ENCODE measurements around the gene RNU6-9.

GRCh38 chr19:901216-902092 lies 8.2 kb downstream of the RNU6-9 start:
- TF ChIP-seq, protein P1, sequence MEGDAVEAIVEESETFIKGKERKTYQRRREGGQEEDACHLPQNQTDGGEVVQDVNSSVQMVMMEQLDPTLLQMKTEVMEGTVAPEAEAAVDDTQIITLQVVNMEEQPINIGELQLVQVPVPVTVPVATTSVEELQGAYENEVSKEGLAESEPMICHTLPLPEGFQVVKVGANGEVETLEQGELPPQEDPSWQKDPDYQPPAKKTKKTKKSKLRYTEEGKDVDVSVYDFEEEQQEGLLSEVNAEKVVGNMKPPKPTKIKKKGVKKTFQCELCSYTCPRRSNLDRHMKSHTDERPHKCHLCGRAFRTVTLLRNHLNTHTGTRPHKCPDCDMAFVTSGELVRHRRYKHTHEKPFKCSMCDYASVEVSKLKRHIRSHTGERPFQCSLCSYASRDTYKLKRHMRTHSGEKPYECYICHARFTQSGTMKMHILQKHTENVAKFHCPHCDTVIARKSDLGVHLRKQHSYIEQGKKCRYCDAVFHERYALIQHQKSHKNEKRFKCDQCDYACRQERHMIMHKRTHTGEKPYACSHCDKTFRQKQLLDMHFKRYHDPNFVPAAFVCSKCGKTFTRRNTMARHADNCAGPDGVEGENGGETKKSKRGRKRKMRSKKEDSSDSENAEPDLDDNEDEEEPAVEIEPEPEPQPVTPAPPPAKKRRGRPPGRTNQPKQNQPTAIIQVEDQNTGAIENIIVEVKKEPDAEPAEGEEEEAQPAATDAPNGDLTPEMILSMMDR (IDR thresholded peaks at IDR 0.05; ENCODE audit: borderline replicate concordance, extremely low read depth, low read length, poor library complexity, severe bottlenecking): no peak
- TF ChIP-seq EZH2 (IDR thresholded peaks at IDR 0.05; ENCODE audit: borderline replicate concordance, low read depth, low read length, severe bottlenecking): no peak

All from DND-41 (cell line).